ENCODE measurements around the gene CALML4. TPM values are rescaled to one million over a fixed set of nuclear protein-coding genes. Genes with fewer than 3 reads are reported as not detected.
A peak's percentile ranks its signal among the peaks of the same experiment; 100 is the strongest.
"Not testable (repeated sequence)": the region's sequence is repeated elsewhere in the genome, so short reads cannot be mapped to it uniquely, and the experiment has no call there.

The CALML4 gene
- total RNA-seq, 3 donors from 2014 or later, result 4.0 to 5.5 (median 4.8) TPM

DNA sequence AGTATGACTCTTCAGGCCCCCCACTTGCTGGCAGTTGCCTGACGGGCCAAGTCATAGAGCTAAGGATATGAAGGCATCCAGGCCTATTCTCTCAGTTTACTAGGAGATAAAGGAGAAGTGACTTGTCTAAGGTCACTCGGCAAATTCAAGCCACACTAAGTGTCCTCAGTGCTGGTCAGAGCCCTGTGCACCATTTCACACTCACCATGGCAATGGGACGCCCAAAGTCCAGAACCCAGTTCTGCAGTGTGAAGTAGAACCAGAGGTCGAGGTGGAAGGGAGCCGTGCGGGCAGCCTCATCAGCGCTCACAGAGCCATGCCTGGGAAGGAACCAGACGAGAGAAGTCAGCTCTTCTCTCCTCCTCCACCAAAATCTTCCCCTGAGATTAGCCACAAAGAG, 13.2 kb upstream of the CALML4 start:
- Mint-ChIP-seq H3K36me3 (ENCODE audit: insufficient read depth) (peaks cover 10% of the 10 kb centered on the region), H3K9me3 (no peaks in the 10 kb centered on the region), H3K4me1 (ENCODE audit: low read depth) (no peaks in the 10 kb centered on the region), H3K4me3 (no peak overlapping the region), H3K27me3 (ENCODE audit: low read depth) (no peaks in the 10 kb centered on the region)
- DNase-seq, result no peak
- ATAC-seq, result no peak

- H3K36me3 Mint-ChIP-seq (ENCODE audit: insufficient read depth), result peaks cover 10% of the 10 kb centered on the region
- ATAC-seq (no peak), DNase-seq (no peak)
- H3K4me3 Mint-ChIP-seq, result no peak overlapping the region
- no peaks in the 10 kb centered on the region for H3K4me1 Mint-ChIP-seq (ENCODE audit: low read depth)
- H3K9me3 Mint-ChIP-seq, result no peaks in the 10 kb centered on the region
- H3K27me3 Mint-ChIP-seq (ENCODE audit: low read depth), result no peaks in the 10 kb centered on the region
These were observed 12.2 kb upstream of the CALML4 start for GRCh38 chr15:68217341-68217740.

- DNase-seq (no peak), ATAC-seq (no peak)
- no peak overlapping the region for H3K4me3 Mint-ChIP-seq
- no peaks in the 10 kb centered on the region for H3K9me3 Mint-ChIP-seq
- peaks cover 10% of the 10 kb centered on the region for H3K36me3 Mint-ChIP-seq (ENCODE audit: insufficient read depth)
- H3K27me3 Mint-ChIP-seq (ENCODE audit: low read depth), result no peaks in the 10 kb centered on the region
- peaks cover 4% of the 10 kb centered on the region for H3K4me1 Mint-ChIP-seq (ENCODE audit: low read depth)
These were observed 9.7 kb upstream of the CALML4 start for GRCh38 chr15:68214838-68215254.

DNA sequence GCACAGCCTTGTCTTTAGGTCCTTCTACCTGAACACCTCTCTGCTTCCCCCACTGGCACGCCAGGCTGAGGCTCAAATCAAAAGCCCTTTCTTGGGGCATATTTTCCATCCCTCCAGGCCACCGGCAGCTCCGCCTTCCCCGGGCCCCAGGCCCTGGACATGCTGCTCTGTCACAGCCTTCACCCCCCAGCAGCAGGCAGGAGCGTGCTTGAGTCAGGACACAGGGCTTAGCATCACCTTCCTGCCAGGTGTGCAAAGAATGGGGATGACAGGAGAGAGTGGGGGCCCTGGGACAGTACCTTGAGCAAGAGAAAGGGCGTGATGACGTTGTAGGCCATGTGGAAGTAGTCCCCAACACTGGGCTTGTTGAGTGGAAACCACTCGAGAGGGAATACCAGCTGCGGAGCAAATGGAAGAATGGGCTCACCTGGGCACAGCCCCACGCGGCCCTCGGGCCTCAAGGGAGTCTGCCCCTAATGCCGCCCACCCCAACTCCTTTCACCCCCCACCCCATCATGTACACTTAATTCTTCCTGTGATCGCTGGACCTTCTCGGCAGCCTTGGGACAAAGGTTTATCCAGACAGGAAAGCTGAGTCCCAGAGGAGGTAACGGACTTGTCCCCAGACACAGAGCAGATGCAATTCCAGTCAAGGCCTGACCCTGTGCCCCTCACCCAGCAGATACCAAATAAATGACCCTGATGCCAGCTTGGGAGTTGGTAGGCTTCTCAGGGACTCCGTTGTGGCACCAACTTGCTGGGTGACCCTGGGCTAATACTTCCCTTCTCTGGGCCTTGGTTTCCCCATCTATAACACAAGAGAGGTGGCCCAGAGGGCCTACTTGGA, 9.1 kb upstream of the CALML4 start:
- Mint-ChIP-seq H3K9me3 (no peaks in the 10 kb centered on the region), H3K27me3 (ENCODE audit: low read depth) (no peaks in the 10 kb centered on the region), H3K36me3 (ENCODE audit: insufficient read depth) (peaks cover 10% of the 10 kb centered on the region), H3K4me3 (no peak overlapping the region), H3K4me1 (ENCODE audit: low read depth) (peaks cover 9% of the 10 kb centered on the region)
- no peak for DNase-seq
- no peak for ATAC-seq

DNA sequence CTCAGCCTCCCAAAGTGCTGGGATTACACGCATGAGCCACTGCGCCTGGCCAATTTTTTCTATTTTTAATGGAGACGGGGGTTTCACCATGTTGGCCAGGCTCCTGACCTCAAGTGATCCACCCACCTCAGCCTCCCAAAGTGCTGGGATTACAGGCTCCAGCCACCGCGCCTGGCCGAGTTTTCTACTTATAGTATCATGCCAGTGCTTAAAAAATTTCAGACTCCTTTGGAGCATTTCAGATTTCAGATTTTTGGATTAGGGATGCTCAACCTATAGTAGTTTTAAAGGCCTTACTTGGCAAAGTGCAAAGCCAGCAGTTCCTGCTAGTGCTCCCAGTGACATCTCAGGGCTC, 8.3 kb upstream of the CALML4 start:
- DNase-seq; H3K27me3 Mint-ChIP-seq (ENCODE audit: low read depth); H3K9me3 Mint-ChIP-seq; H3K4me3 Mint-ChIP-seq; ATAC-seq; H3K36me3 Mint-ChIP-seq (ENCODE audit: insufficient read depth): not testable (repeated sequence)
- H3K4me1 Mint-ChIP-seq (ENCODE audit: low read depth), result peaks cover 13% of the 10 kb centered on the region

DNA sequence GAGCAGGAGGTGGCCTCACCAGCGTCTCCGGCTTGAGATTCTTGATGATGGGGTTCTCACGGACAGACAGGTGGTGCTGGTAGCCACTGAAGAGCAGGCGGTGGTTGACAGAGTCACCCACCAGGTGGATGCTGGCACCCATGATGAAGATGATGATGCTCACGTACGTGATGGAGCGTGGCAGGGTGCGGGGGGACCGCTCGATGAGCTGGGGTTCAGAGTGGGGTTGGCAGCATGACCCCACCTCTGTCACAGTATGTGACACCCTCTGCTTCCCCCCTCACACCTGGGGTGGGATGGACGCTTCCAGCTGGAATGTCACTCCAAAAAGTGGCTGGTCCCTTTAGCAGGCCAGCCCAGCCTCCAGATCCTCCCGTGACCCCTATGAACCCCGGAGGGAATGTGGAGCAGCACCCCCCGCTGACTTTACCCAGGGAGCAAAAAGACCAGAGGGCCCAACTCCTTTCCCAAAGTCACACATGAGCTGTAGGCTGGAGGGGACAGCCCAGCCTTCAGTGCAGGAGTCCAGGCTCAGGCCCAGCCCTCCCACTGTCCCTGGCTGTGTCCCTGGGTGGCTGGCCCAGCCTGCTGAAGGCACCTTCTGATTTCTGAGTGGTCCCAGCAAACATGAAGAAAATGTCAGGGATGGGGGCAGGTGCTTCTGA, 6.7 kb upstream of the CALML4 start:
- no peak overlapping the region for H3K4me3 Mint-ChIP-seq
- peaks cover 16% of the 10 kb centered on the region for H3K4me1 Mint-ChIP-seq (ENCODE audit: low read depth)
- H3K36me3 Mint-ChIP-seq (ENCODE audit: insufficient read depth), result peaks cover 2% of the 10 kb centered on the region
- H3K27me3 Mint-ChIP-seq (ENCODE audit: low read depth), result no peaks in the 10 kb centered on the region
- DNase-seq, result no peak
- no peaks in the 10 kb centered on the region for H3K9me3 Mint-ChIP-seq
- ATAC-seq, result no peak

DNA sequence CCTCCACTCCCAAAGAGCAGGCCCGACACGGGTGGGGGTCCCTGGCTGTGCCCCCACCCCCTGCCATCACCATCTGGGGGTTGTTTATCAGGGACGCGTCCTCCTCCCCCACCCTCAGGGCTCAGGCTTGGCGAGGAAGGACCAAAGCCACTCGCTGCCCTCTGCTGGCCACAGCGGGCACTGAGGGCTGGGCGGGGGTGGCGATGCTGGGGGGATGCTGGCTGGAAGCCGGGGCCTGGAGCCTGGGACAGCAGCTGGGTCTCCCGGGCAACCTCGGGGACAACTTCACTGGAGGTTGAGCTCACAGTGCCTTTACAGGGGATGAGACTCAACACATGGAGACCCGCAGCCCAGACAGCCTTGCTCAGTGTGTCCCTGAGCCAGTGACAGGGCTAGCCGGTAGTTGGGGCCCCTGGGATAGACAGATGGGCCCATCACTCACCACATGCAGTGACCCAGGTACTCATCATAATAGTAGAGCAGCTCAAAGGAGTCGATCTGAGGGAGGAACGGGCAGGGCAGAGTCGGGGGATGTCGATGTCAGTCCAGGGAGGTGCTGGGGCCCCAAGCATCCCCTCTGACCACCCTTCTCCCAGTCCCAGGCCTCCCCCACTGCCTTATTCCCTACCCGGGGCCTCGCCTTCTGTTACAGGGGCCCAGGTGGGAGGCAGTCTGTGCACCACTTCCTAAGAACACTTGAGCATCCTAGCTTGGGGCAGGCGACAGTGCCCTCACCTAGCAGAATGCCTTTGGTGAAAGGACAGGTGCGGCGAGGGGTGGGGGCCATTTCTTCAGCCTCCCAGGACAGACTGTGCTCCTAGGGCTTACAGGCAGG, 5.9 kb upstream of the CALML4 start:
- H3K4me3 Mint-ChIP-seq, result no peak overlapping the region
- ATAC-seq, result peak; percentile 27 to 55
- H3K27me3 Mint-ChIP-seq (ENCODE audit: low read depth), result no peaks in the 10 kb centered on the region
- peak; percentile 50 for DNase-seq
- no peaks in the 10 kb centered on the region for H3K9me3 Mint-ChIP-seq
- peaks cover 2% of the 10 kb centered on the region for H3K36me3 Mint-ChIP-seq (ENCODE audit: insufficient read depth)
- peaks cover 20% of the 10 kb centered on the region for H3K4me1 Mint-ChIP-seq (ENCODE audit: low read depth)

- H3K4me3 Mint-ChIP-seq, result no peak overlapping the region
- peaks cover 2% of the 10 kb centered on the region for H3K36me3 Mint-ChIP-seq (ENCODE audit: insufficient read depth)
- ATAC-seq, result no peak
- peaks cover 21% of the 10 kb centered on the region for H3K4me1 Mint-ChIP-seq (ENCODE audit: low read depth)
- no peaks in the 10 kb centered on the region for H3K27me3 Mint-ChIP-seq (ENCODE audit: low read depth)
- DNase-seq, result no peak
- H3K9me3 Mint-ChIP-seq, result no peaks in the 10 kb centered on the region
These were observed 5.3 kb upstream of the CALML4 start for GRCh38 chr15:68210409-68210756.

DNA sequence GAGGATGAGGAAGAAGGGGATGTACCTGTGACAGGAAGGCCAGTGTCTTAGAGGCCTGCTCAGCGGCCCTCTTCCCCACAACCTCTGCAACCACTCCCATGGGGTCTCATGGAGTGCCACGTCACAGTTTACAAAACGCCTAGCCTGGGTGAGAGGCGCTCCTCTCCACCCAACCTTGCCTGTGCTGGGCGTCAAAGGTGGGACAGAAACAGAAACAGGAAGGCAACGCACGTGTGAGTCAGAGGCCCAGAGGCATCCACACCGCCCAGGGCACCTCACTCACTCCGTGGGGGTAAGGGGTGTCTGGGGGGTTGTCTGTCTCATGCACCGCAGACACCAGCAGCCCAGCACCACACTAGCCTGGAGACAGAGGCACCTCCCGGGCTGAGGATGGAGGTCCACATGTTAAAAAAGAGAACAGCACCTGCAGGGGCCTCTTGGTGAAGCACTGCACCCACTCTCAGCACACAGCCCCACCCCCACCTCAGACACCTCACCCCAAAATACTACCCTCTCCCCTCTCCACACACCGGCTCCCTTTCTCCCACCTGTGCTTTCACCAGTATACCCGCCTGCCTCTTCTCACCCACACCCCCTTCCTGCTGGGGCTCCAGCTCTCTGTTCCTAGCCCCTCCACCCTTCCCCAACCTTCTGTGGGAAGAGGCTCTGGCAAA, 4.7 kb upstream of the CALML4 start:
- H3K4me3 Mint-ChIP-seq, result no peak overlapping the region
- ATAC-seq, result peak; percentile 89 to 91
- no peaks in the 10 kb centered on the region for H3K9me3 Mint-ChIP-seq

GRCh38 chr15:68209272-68209671, 4.1 kb upstream of the CALML4 start:
- H3K27me3 Mint-ChIP-seq (ENCODE audit: low read depth), result no peaks in the 10 kb centered on the region
- ATAC-seq (peak in 1 of 2 donors; percentile 3), DNase-seq (no peak)
- H3K4me3 Mint-ChIP-seq, result no peak overlapping the region
- H3K9me3 Mint-ChIP-seq, result no peaks in the 10 kb centered on the region
- H3K36me3 Mint-ChIP-seq (ENCODE audit: insufficient read depth), result peaks cover 2% of the 10 kb centered on the region
- H3K4me1 Mint-ChIP-seq (ENCODE audit: low read depth), result peaks cover 21% of the 10 kb centered on the region

More for the DNA sequence above, 4.7 kb upstream of the CALML4 start:
- no peaks in the 10 kb centered on the region for H3K27me3 Mint-ChIP-seq (ENCODE audit: low read depth)
- H3K4me1 Mint-ChIP-seq (ENCODE audit: low read depth), result peaks cover 21% of the 10 kb centered on the region
- peak; percentile 44 for DNase-seq
- H3K36me3 Mint-ChIP-seq (ENCODE audit: insufficient read depth), result peaks cover 2% of the 10 kb centered on the region

DNA sequence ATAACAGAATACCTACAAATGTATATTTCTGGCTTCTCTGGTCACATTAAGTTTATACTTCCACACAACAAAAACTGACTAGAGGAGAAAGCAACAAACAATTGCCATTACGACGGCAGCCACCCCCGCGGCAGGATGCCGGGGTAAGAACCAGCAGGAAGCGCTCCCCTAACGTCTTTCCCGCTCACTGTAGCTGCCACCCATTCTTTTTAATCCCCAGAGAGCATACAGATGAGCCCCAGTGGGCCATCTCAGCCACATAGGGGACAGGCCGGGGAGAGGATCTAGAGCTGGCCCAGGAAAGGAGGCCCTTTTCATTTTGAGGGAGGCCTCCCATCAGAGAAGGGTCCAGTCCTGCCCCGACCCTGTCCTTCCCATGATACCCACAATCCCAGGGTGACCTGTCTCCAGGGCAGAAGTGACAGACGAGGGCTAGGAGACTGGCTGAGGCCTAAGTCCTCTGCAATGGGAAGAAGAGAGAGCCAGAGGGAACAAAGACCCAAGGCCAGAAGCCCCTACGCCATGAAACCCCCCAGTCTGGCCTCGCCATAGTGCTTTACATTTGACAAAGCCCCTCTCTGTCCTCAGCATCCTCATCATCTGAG, 3.6 kb upstream of the CALML4 start:
- H3K4me1 Mint-ChIP-seq (ENCODE audit: low read depth), result peaks cover 21% of the 10 kb centered on the region
- no peak for ATAC-seq
- H3K4me3 Mint-ChIP-seq, result no peak overlapping the region
- H3K9me3 Mint-ChIP-seq, result no peaks in the 10 kb centered on the region
- no peaks in the 10 kb centered on the region for H3K27me3 Mint-ChIP-seq (ENCODE audit: low read depth)
- DNase-seq, result no peak
- peaks cover 1% of the 10 kb centered on the region for H3K36me3 Mint-ChIP-seq (ENCODE audit: insufficient read depth)

- Mint-ChIP-seq H3K9me3 (no peaks in the 10 kb centered on the region), H3K4me1 (ENCODE audit: low read depth) (peaks cover 21% of the 10 kb centered on the region), H3K27me3 (ENCODE audit: low read depth) (no peaks in the 10 kb centered on the region), H3K4me3 (no peak overlapping the region), H3K36me3 (ENCODE audit: insufficient read depth) (no peaks in the 10 kb centered on the region)
- ATAC-seq, result no peak
- no peak for DNase-seq
These were observed 3.0 kb upstream of the CALML4 start for GRCh38 chr15:68208136-68208535.

DNA sequence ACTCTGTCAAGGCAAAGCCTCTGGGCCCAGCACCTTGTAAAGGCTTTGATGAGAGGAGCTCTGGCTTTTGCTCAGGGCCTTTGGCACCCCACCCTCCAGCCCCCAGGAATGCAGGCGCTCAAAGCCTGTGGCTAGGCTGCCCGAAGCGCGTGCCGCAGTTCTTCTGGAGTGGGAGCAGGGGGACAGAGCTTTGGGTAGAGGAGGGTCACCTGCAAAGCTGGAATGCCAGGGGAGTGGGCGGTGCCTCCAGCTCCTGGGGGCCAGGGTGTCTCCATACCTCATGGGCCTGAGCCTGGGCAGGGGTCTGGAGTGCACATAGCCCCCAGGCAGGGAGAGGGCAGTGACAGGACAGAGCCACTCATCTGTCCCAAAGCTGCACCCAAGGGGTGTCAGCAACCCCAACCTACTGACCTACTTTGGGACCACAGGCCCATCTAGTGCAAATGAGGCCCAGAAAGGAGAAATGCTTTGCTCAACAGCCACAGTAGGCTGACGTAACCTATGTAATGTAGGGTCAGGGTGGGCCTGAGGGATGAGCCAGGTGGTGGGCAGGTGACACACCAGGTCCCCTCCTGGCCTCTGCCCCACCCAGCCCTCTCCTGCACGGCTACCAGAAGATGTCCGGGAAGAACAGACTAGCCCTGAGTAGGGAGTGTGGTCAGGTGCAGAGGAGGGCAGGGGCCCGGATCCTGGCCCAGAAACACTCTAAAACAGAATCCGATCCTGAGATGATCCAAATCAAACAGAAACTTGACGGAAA, 2.2 kb upstream of the CALML4 start:
- no peaks in the 10 kb centered on the region for H3K27me3 Mint-ChIP-seq (ENCODE audit: low read depth)
- H3K9me3 Mint-ChIP-seq, result no peaks in the 10 kb centered on the region
- H3K4me3 Mint-ChIP-seq, result no peak overlapping the region
- H3K36me3 Mint-ChIP-seq (ENCODE audit: insufficient read depth), result no peaks in the 10 kb centered on the region
- DNase-seq (no peak), ATAC-seq (no peak)
- H3K4me1 Mint-ChIP-seq (ENCODE audit: low read depth), result peaks cover 21% of the 10 kb centered on the region
